ENCODE results near the gene GBA3.

DNA sequence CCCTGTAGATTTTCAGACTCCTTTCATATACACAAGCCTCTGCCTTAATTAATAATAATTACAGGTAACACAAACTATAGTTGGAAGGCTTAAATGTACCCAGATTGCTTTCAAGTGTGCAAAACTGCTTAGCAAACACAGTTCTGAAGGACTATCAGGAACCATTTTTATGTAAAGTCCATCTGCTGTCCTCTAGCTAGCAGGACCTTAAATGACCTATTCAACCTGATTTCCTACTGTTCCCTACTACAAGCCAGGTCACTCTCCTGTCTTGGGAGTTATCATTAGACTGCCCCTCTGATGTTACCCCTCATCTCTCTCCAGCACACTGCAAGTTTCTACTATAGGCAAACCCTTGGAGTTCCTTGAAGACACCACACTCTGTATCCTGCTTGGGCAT is 157.3 kb downstream of the GBA3 start:
- TF ChIP-seq, protein P1, sequence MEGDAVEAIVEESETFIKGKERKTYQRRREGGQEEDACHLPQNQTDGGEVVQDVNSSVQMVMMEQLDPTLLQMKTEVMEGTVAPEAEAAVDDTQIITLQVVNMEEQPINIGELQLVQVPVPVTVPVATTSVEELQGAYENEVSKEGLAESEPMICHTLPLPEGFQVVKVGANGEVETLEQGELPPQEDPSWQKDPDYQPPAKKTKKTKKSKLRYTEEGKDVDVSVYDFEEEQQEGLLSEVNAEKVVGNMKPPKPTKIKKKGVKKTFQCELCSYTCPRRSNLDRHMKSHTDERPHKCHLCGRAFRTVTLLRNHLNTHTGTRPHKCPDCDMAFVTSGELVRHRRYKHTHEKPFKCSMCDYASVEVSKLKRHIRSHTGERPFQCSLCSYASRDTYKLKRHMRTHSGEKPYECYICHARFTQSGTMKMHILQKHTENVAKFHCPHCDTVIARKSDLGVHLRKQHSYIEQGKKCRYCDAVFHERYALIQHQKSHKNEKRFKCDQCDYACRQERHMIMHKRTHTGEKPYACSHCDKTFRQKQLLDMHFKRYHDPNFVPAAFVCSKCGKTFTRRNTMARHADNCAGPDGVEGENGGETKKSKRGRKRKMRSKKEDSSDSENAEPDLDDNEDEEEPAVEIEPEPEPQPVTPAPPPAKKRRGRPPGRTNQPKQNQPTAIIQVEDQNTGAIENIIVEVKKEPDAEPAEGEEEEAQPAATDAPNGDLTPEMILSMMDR (IDR thresholded peaks at IDR 0.05; ENCODE audit: control extremely low read depth in 1 of 3, insufficient read depth in 1 of 3, low read depth in 1 of 3, low read length in 3 of 3), result no peak
- TF ChIP-seq SIRT6 (IDR thresholded peaks at IDR 0.05; ENCODE audit: low read length), result no peak
- TF ChIP-seq HDAC2 (IDR thresholded peaks at IDR 0.05; ENCODE audit: borderline replicate concordance in 1 of 2, low read depth in 2 of 2, low read length in 2 of 2), result no peak
- TF ChIP-seq POLR2A (IDR thresholded peaks at IDR 0.05; ENCODE audit: control extremely low read depth in 1 of 2, low read depth in 2 of 2, low read length in 2 of 2), result no peak
